GM19438 (cell line): ENCODE results near the gene SSRP1.

Experiments used
- ATAC-seq: cut with Tn5 transposase; IDR thresholded peaks from one replicate; pipeline ENCODE4 v1.9.1; 2021; ENCODE audit warnings: low read depth; ENCODE audit not compliant: unreplicated experiment

The SSRP1 gene

GRCh38 chr11:57276971-57277675 lies 58.6 kb downstream of the SSRP1 start:
- no peak for ATAC-seq

GRCh38 chr11:57276169-57276970 lies 59.3 kb downstream of the SSRP1 start:
- no peak for ATAC-seq
